K562 (cell line): ENCODE results near the gene EGLN1. TPM values are rescaled to one million over a fixed set of nuclear protein-coding genes. Genes with fewer than 3 reads are reported as not detected.

Experiments used
- CTBP1 ChIP-seq: fragments of 450-650 bp; IDR thresholded peaks from 2 replicates; pipeline ENCODE4 v1.6.1; 2016; ENCODE audit warnings: borderline replicate concordance
- E2F3 ChIP-seq: fragments of 250-450 bp; sonication (Bioruptor Pico); IDR thresholded peaks from 2 replicates; pipeline ENCODE4 v1.4.0; 2020; ENCODE audit warnings: mild to moderate bottlenecking
- ESRRB ChIP-seq: fragments of 250-450 bp; sonication (Bioruptor Pico); IDR thresholded peaks from 2 replicates; pipeline ENCODE4 v1.5.0; 2020; ENCODE audit warnings: mild to moderate bottlenecking, moderate library complexity, borderline replicate concordance
- HDAC2 ChIP-seq: fragments of 450-650 bp; IDR thresholded peaks from 2 replicates; pipeline ENCODE4 v1.6.1; 2016; ENCODE audit warnings: mild to moderate bottlenecking
- HLTF ChIP-seq: fragments of 450-650 bp; IDR thresholded peaks from 2 replicates; pipeline ENCODE4 v1.6.1; 2016
- IFI16 ChIP-seq: fragments of 250-450 bp; sonication (Bioruptor Pico); IDR thresholded peaks from 2 replicates; pipeline ENCODE4 v2.1.2; 2022; ENCODE audit warnings: mild to moderate bottlenecking, inconsistent platforms
- JUNB ChIP-seq: fragments of 450-650 bp; formaldehyde crosslinking; conservative IDR thresholded peaks from 2 replicates; pipeline ENCODE4 v1.4.0; 2020; ENCODE audit warnings: mild to moderate bottlenecking
- POU5F1 ChIP-seq: fragments of 150-350 bp; IDR thresholded peaks from 2 replicates; pipeline ENCODE4 v1.6.1; 2014; ENCODE audit warnings: borderline replicate concordance, low read length, low read depth, mild to moderate bottlenecking; ENCODE audit not compliant: partially characterized antibody
- SETDB1 ChIP-seq: IDR thresholded peaks from one replicate; pipeline ENCODE4 v1.6.1; 2012; ENCODE audit warnings: low read length, control low read depth, inconsistent platforms
- TCF7 ChIP-seq: sonication (generic); IDR thresholded peaks from 2 replicates; pipeline ENCODE4 v1.6.1; 2016; ENCODE audit warnings: antibody characterized with exemption, borderline replicate concordance
- TEAD2 ChIP-seq: fragments of 450-650 bp; IDR thresholded peaks from 2 replicates; pipeline ENCODE4 v1.6.1; 2016; ENCODE audit warnings: missing genetic modification characterization, control low read depth, missing compliant biosample characterization
- YY1 ChIP-seq, 3 experiments: IDR thresholded peaks; 2 replicates each; pipeline ENCODE4 v1.6.1; 2011; ENCODE audit warnings: low read length in 2 of 3, mild to moderate bottlenecking in 2 of 3, moderate library complexity in 2 of 3, borderline replicate concordance in 1 of 3, control low read depth in 1 of 3, low read depth in 1 of 3; ENCODE audit not compliant: insufficient read depth in 3 of 3, insufficient replicate concordance in 2 of 3, control insufficient read depth in 1 of 3, insufficient read length in 1 of 3; ENCODE audit errors: extremely low read depth in 1 of 3
- polyA plus RNA-seq, 8 experiments: library from polyadenylated mRNA; depleted of rRNA in 4 of 8; stranded (reverse) in 5 of 8; unstranded in 3 of 8; fragments of >200 nt; fragmentation: Nextera tagmentation in 2 of 8; fragmentation: Illumina TruSeq in 1 of 8; extraction: Ambion mirVana in 2 of 8; extraction: Trizol in 1 of 8; gene quantifications; 2 replicates each; pipeline versions ENCODE4 v1.2.1 to v1.2.3, GENCODE V29; 2011 to 2014; ENCODE audit warnings: inconsistent platforms in 1 of 8, missing spikeins in 1 of 8
- total RNA-seq, 7 experiments: library from RNA; depleted of rRNA in 6 of 7; stranded (reverse); fragments of >200 nt in 6 of 7; fragmentation: Illumina TruSeq in 2 of 7; extraction: Trizol in 2 of 7; gene quantifications; 2 replicates each; pipeline versions ENCODE4 v1.2.1 to v1.2.3, GENCODE V29; 2011 to 2021; ENCODE audit warnings: low replicate concordance in 1 of 7
- TF ChIP-seq, protein P1 (sequence below): sonication (generic); formaldehyde crosslinking; IDR thresholded peaks from 2 replicates; pipeline ENCODE4 v1.8.0; 2023; ENCODE audit warnings: mild to moderate bottlenecking, missing genetic modification reagents
- TF ChIP-seq, protein P2 (sequence below): IDR thresholded peaks from 2 replicates; pipeline ENCODE4 v1.6.1; 2011; ENCODE audit not compliant: insufficient read length; ENCODE audit errors: extremely low read depth
- TF ChIP-seq, protein P3 (sequence below): sonication (generic); formaldehyde crosslinking; IDR thresholded peaks from 2 replicates; pipeline ENCODE4 v1.8.0; 2022; ENCODE audit warnings: mild to moderate bottlenecking, missing genetic modification reagents

Gene EGLN1
- total and polyA plus RNA-seq, 9 of the 15 experiments (the other 6 are each of a cell fraction or from before 2014, with no cell fraction given): 5.2 to 54.3 (median 24.6) TPM

DNA sequence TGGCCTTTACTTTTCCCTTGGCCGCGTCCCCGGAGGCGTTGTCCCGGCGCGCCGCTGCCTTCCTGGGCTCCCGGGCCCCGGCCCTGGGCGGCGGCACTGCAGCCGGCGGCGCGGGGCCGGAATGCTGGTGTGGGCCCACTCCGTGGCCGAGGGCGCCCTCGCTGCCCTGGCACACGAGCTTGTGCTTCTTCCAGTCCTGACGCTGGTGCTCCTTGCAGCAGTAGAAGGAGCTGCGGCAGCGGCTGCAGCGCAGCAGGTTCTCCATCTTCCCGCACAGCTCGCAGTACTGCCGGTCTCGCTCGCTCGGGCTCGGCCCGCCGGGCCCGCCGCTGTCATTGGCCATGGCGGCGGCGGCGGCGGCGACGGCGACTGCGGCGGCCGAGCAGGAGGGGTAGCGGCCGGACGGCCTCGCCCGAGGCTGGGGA, 529 bp downstream of the EGLN1 start (continued):
- TF ChIP-seq, protein P1, sequence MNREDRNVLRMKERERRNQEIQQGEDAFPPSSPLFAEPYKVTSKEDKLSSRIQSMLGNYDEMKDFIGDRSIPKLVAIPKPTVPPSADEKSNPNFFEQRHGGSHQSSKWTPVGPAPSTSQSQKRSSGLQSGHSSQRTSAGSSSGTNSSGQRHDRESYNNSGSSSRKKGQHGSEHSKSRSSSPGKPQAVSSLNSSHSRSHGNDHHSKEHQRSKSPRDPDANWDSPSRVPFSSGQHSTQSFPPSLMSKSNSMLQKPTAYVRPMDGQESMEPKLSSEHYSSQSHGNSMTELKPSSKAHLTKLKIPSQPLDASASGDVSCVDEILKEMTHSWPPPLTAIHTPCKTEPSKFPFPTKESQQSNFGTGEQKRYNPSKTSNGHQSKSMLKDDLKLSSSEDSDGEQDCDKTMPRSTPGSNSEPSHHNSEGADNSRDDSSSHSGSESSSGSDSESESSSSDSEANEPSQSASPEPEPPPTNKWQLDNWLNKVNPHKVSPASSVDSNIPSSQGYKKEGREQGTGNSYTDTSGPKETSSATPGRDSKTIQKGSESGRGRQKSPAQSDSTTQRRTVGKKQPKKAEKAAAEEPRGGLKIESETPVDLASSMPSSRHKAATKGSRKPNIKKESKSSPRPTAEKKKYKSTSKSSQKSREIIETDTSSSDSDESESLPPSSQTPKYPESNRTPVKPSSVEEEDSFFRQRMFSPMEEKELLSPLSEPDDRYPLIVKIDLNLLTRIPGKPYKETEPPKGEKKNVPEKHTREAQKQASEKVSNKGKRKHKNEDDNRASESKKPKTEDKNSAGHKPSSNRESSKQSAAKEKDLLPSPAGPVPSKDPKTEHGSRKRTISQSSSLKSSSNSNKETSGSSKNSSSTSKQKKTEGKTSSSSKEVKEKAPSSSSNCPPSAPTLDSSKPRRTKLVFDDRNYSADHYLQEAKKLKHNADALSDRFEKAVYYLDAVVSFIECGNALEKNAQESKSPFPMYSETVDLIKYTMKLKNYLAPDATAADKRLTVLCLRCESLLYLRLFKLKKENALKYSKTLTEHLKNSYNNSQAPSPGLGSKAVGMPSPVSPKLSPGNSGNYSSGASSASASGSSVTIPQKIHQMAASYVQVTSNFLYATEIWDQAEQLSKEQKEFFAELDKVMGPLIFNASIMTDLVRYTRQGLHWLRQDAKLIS: no peak
- TF ChIP-seq ESRRB (no peak), TCF7 (no peak), SETDB1 (no peak), HLTF (no peak), POU5F1 (no peak), IFI16 (no peak), YY1 (IDR thresholded peaks at IDR 0.05; ENCODE audit: borderline replicate concordance in 1 of 3, control insufficient read depth in 1 of 3, extremely low read depth in 1 of 3, insufficient read depth in 3 of 3, insufficient read length in 1 of 3, insufficient replicate concordance in 2 of 3, low read depth in 1 of 3, low read length in 2 of 3) (peak in 2 of 3 experiments; percentile 21 to 72), TEAD2 (tag) (no peak), E2F3 (CRISPR knock-in tag) (no peak), JUNB (CRISPR knock-in tag) (no peak), CTBP1 (peak; percentile 45; the same call in 1 of the 2 replicates), HDAC2 (no peak)
- TF ChIP-seq, protein P2, sequence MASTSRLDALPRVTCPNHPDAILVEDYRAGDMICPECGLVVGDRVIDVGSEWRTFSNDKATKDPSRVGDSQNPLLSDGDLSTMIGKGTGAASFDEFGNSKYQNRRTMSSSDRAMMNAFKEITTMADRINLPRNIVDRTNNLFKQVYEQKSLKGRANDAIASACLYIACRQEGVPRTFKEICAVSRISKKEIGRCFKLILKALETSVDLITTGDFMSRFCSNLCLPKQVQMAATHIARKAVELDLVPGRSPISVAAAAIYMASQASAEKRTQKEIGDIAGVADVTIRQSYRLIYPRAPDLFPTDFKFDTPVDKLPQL: no peak
- TF ChIP-seq, protein P3, sequence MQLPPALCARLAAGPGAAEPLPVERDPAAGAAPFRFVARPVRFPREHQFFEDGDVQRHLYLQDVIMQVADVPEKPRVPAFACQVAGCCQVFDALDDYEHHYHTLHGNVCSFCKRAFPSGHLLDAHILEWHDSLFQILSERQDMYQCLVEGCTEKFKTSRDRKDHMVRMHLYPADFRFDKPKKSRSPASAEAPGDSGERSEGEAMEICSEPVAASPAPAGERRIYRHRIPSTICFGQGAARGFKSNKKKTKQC (CRISPR knock-in tag): peak; percentile 55; the same call in 1 of the 2 replicates
